NCI-H146 treated with DMSO at 0.1 percent for 48 hours (cell line): Measurements from ENCODE around the gene PPP2R5E.
"Not testable (repeated sequence)": the region's sequence is repeated elsewhere in the genome, so short reads cannot be mapped to it uniquely, and the experiment has no call there.

Experiments
- DNase-seq: peaks from one replicate; lab custom pipeline; 2025; ENCODE audit not compliant: unreplicated experiment; lab: John Stamatoyannopoulos, UW

Gene PPP2R5E

DNA sequence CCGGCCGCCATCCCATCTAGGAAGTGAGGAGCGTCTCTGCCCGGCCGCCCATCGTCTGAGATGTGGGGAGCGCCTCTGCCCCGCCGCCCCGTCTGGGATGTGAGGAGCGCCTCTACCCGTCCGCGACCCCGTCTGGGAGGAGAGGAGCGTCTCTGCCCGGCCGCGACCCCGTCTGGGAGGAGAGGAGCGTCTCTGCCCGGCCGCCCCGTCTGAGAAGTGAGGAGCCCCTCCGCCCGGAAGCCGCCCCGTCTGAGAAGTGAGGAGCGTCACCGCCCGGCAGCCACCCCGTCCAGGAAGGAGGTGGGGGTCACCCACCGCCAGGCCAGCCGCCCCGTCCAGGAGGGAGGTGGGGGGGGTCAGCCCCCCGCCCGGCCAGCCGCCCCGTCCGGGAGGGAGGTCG lies 20.7 kb downstream of the PPP2R5E start:
- not testable (repeated sequence) for DNase-seq

DNA sequence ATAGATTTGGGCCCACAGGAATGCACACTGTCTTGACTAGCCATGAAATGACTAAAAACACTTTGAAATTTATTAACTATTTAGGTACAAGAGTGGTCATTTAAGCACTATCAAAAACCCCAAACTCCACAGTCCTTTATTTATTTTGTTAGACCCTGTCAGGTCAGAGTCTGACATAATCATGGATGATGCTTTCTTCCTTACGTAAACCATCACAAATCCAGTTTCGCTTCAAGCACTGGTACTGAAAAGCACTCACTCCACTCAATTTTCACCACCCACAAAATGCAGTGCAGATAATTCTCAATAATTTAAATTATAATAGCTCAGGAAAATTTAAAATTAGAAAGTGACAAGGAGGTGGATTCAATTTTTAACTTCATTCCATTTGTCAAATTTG lies 25.8 kb downstream of the PPP2R5E start:
- no peak for DNase-seq

DNA sequence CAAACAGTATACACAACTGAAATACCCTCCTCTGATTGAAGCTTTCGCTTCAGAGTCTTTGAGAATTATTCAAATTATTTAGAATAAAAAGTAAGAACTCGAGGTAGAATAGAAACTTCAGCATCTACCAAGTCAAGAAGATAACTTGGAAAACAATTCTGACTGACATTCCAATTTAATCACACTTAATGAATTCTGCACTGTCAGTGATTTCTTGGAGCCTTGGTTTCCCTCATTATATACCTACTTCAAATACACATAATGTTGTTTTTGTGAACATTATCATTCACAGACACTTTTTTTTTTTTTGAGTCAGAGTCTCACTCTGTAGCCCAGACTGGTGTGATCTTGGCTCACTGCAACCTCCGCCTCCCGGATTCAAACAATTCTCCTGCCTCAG lies 27.9 kb downstream of the PPP2R5E start:
- no peak for DNase-seq

DNA sequence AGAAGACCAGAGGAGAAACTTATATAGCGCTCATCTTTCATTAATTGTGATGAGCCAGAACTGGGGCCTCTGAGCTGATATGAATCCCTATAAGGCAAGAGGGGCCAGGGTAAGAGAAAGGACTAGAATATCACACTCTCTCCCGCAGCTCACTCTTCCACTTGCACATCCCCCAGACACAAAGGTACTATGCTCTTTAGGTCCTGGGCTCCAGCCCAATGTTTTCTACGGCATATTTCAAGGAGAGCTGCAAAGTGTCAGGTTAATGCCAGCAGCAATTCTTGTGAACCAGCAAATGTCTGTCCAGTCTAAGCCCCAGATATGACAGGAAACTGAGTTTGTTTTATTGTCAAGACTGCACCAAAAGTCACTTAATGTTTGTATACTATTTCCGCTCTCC lies 29.4 kb downstream of the PPP2R5E start:
- no peak for DNase-seq

DNA sequence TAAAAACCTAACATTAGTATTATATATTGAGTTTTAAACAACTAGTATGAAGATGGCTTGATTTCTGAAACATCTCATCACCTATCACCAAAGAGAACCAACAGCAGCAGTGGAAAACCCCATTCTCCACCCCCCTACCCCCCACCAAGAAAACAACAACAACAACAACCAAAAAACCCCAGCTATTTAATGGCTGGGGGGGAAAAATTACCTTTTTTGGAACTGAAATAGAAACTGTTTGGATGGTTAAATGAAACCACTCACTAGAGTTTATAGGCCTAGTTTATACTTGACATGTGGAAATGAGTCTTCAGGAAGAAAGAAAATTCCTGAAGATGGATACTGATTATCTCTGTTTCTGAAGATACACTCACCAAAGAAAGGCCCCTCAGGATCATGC lies 30.3 kb downstream of the PPP2R5E start:
- no peak for DNase-seq

DNA sequence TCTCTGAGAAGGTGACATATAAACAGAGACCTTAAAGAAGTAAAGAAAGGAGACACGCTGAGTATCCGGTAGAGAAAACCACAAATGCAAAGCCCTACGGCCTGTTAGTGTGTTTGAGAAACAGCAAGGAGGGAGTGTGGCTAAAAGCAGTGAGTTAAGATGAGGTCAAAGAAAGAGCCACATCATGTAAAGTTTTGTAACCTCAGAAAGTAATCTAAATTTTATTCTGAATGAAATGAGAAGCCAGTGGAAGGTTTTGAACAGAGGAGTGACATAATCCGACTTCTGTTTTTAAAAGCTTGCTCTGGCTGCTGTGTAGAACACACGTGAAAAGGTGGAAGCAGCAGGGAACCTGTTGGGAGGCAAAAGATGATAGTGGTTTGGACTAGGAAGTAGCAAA lies 32.6 kb downstream of the PPP2R5E start:
- DNase-seq: no peak

DNA sequence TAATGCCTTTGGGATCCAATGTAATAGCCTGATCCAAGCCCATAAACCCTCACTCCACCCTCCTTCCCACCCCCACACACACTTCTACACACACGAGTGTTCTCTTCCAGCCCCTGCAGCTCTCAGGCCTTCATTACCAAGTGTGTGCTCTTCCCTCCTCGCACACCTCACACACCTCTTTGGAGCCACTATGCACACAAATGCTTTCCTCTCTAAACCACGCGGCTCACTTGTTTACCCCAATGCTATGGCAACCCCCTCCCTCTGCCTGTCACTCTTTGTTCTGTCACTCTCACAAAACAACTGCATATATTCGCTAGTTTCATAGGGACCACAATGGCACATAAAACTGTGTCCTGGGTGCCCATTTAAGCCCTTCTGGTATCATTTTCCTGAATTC lies 35.1 kb downstream of the PPP2R5E start:
- DNase-seq: no peak

DNA sequence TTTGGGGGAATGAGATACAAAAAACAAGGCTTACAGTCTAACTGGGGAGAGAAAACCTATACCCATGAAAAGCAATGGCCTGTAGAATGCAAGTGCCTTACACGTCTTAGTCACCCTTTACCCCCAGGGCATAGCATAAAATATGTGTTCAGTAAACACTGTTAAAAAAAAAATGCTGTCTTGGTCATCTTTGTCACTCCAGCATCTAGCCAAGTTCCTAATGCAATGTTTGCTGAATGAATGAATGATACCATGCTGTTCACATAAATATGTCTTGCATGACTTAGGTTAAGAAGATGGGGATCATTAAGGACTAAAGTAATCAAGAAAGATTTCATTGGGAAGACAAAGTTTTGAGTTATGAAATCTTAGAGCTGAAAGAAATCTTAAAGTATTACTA lies 38.5 kb downstream of the PPP2R5E start:
- no peak for DNase-seq

DNA sequence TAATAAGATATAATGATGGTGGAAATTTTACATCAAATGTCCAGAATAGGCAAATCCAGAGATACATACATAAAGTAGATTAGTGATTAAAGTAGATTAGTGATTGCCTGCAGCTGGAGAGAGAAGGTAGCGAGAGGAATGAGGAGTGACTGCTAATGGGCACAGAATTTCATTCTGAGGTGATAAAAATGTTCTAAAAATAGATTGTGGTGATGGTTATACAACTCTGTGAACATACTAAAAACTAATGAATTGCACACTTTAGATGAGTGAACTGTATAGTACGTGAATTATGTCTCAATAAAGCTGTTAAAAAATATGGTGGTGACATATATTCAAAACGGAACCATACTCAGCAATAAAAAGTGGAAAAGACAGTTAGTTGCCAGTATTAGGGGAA lies 41.7 kb downstream of the PPP2R5E start:
- DNase-seq: no peak

DNA sequence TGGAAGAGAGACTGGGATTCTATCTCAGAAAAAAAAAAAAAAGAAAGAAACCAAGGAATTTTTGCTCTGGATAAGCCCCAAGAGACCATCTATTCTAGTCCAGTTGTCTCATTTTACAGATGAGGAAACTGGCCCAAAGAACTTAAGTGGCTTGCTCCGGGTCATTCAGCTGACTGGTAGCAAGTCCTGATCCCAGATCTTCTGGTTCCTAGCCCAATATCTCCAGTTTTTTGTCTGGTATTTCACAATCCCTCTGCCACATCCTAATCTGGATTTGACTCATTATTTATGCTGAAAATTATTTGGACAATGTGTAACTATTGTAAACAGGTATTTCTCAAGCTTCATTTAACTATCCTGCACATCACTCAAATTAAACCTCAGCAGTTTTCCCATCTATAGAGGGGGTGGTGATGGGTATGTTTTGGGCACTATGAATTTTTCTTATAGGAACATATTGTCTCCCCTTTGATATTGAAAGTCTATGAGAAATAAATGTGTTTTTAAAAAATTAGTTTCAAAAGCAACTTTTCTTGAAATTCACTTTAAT lies 43.4 kb downstream of the PPP2R5E start:
- DNase-seq: no peak

DNA sequence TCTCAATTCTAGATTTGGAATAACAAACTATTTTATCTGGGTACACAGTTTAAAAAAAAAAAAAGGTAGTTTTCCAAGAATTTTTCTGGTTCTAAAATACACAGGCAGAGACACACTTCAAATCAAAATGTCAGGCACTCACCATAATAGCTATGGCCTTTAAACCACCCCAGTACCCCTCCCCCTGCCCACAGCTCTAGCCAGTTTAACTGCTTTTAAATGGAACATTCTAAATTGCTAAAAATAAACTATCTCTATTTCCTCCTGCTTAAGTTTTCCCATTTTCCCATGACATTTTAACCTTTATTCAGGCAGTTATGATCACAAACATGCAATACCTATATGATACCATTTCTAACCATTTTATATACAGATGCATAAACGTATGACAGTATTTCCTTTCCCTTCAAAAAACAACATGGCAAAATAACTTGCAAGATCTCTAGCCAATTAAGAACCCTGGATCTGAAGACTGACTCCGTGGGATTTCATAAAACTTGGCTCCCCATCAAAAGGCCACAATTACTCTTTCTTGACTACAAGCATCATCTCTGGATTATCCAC lies 46.3 kb downstream of the PPP2R5E start:
- no peak for DNase-seq

DNA sequence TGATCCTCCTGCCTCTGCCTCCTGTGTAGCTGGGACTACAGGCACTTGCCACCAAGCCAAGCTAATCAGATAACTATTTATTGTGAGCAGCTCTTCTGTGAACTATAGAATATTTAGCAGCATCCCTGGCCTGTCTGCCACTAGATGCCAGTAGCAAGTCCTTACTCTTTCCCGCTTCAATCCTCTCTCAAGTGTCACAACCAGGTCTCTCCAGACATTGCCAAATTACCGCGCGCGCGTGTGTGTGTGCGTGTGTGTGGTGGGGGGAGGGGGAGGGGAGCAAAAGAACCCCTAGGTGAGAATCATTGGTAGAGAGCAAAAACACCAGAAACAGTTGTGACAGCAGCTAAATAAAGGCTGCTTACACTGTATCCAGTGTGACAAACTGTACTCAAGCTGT lies 49.9 kb downstream of the PPP2R5E start:
- no peak for DNase-seq

DNA sequence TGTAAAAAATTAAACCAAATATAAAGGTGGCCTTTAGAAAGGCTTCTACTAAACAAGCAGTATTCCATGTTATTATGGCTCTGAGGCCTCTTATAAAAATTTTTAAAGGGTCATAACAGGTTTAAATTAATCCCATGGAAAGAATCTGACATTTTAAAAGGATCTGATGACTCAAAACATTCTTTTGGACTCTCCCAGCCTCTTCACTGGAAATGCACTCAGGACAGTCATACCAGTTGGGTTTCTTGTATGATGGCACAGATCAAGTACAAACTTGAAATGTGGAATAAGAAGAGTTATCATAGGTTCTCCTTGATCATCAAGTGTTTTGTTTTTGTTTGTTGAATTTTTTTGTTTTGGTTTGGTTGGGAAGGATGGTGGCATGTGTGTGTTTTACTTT lies 50.8 kb downstream of the PPP2R5E start:
- DNase-seq: no peak

DNA sequence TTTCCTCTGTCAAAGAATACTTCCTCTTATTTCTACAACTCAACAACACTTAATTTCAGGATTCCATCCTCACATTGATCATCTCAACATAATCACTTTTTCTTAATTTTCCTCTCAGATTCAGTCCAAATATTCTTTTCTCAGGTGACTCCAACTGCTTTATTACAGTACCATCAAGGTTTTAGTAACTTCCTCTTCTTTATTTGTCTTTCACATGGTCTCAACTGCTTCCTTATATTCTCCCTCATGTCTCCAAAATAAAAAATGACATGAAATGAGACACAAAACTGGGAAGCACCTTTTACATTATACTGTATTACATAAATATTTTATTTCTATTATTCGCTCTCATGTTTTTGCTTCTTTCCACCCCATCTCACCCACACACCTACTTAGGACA lies 55.5 kb downstream of the PPP2R5E start:
- DNase-seq: no peak

DNA sequence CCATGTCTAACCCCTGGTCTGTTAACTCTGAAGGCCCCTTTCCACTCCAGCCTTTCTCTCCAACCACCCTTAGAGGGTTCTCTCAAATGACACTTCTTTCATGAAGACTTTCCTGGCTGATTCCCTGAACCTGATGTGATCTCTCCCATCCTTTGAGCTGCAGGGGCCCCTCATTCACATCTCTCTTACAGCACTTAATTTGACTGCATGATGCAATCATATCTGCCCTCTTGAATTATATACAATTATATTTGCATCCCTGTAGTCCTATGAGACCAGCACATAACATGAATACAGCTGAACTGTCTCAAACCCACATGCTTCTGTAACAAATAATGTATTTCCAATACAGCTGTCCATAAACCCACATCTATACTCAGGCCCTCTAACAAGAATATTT lies 56.4 kb downstream of the PPP2R5E start:
- no peak for DNase-seq

DNA sequence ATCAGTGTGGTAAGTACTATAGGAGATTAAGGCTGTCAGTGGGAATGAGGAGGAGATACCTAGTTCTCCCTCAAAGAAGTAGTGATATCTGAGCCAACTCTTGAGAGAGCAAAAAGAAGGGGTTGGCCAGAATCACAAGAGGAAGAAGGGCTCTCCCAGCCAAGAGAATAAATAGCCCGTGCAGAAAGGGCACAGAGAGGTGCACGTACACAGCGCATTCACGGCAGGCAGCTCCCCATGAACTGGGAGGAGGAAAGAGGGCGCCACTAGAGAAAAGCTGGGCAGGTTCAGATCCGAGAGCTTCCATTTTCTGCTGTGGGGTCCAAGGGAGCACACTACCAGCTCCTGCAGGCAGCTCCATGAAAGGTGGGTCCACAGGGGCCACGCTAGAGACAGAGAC lies 59.9 kb downstream of the PPP2R5E start:
- DNase-seq: no peak

DNA sequence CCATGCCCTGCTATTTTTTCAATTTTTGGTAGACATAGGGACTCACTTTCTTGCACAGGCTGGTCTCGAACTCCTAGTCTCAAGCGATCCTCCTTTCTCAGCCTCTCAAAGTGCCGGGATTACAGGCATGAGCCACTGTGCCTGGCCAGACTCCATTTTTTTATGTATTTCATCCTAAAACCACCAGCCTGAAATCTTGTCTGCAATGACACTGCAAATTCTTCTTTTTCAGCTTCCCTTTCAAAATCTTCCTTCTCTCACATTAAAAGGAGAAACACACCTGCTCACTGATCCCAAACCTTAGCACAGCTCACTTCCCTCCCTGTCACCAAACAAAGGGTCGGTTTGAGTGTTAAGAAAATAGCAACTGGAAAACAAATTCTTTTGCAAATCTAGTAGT lies 62.6 kb downstream of the PPP2R5E start:
- no peak for DNase-seq

DNA sequence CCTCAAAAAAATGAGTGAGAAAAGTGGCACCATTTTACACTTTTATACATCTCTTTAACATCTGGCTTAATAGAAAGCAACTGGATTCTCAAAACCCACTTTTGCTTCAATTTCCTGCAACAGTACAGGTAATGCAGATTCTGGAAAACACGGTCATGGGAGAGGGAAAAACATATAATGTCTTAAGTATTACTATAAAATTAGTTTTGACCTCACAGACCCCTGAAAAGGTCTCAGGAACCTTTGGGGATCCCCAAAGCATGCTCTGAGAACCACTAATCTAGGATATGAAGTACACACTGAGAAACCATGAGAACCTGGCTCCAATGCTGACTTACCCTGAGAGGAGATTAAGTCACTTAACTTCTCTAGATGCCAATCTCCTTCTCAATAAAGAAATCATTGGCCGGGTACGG lies 64.7 kb downstream of the PPP2R5E start:
- no peak for DNase-seq

DNA sequence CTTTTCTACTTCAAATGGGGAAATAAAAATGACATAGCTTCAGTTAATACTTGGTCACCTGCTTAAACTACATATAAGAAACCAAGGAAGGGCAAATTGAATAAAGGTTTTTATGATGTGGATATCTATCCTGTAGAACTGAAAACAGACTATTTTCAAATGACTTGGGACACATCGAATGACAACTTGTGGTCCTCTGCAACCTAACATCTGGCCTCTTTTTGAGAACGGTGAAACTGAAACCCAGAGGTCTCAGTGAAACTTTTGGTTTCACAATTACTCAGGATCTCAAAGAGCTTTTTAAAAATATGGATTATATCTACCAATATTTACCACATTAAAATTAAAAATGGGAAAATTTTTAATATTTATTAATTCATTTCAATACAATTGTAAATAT lies 65.2 kb downstream of the PPP2R5E start:
- DNase-seq: no peak

DNA sequence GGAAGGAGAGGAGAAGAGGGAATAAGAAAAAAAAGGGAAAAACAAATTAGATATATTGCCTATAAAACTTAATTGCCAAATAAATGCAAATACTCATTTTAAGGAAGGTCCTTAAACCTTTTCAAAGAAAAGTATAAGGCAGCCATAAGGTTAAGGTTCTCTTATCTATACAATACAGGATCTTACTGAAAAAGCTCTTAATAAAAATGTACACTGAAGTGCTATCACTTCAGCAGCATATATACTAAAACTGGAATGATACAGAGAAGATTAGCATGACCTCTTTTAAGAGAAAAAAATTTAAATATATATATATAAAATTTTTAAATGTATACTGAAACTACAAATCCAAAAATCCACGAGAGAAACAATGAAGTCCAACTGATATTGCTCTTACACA lies 65.6 kb downstream of the PPP2R5E start:
- no peak for DNase-seq

DNA sequence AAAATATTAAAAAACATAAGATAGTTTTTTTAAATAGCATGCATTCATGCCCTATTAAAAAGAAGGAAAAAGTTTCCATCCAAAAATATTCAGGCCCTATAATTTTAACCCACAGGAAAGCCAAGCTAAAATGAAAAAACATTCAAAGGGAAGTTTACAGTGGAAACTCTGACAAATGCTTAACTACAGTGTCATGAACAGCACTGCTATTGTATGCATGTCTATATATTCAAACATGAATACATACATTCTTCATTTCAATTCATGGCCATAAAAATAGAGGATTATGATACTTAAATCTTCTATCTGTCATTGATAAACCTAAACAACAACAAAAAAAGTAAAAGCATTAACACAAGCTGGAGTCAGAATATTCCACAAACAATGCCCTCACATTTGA lies 67.4 kb downstream of the PPP2R5E start:
- DNase-seq: no peak

DNA sequence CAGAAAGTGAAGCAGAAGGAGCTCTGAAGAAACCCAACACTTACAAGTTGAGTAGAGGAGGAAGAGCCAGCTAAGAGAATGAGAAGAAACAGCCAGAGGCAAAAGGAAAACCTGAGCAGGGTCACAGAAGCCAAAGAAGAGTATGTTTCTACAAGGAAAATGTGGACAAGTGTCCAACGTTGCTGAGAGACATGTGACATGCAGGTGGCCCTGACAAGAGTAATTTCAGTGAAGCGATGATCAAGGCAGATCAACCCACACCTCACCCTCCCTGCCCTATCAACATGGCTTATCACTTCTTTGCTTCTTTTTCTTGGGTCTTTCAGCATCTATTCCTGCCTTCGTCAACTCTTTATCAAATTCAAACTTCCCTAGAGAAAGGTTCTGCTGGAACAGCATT lies 68.3 kb downstream of the PPP2R5E start:
- no peak for DNase-seq

DNA sequence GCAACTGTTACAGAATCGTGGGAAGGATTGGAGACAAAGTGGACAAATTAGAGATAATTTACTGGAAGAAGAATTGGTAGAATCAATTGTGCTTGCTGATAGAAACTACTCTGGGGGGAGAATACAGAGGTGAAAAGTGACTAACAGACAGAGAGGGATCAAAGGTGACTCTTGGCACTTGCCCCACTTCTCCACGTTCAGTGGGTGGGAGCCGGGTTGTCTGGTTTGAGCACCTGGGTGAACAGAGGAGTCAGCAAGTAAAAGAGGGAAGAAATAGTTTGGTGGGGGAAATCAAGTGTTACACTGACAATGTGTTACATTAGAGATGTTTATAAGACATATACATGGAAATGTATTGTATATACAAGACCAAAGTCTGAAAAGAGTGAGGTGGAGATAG lies 69.1 kb downstream of the PPP2R5E start:
- DNase-seq: no peak
